B cell (primary cell): ENCODE measurements around the gene TMTC4. TPM values are rescaled to one million over a fixed set of nuclear protein-coding genes. Genes with fewer than 3 reads are reported as not detected.

Experiments
- ATAC-seq: fragments of 200-7000 bp; cut with Tn5 transposase; one replicate; pipeline ENCODE4 v1.10.0; 2021; ENCODE audit warnings: low read depth, mild to moderate bottlenecking, moderate number of reproducible peaks, moderate library complexity
- CTCF ChIA-PET: fragments of 350-600 bp; sonication (Branson Sonifier 250); formaldehyde crosslinking; loops from one replicate; lab custom pipeline; 2021; ENCODE audit warnings: antibody characterized with exemption, inconsistent platforms; lab: Charles Lee
- POLR2A ChIA-PET: fragments of 350-600 bp; sonication (Branson Sonifier 250); formaldehyde crosslinking; loops from one replicate; lab custom pipeline; 2021; ENCODE audit warnings: antibody characterized with exemption; lab: Charles Lee
- DNase-seq: peaks from one replicate; pipeline ENCODE4 v3.0.0; 2013
- H2AFZ ChIP-seq: 2 replicates; pipeline ENCODE4 v1.6.1; 2012; ENCODE audit warnings: mild to moderate bottlenecking, low read depth, low read length; ENCODE audit not compliant: insufficient read depth, poor library complexity, severe bottlenecking
- H3K27ac ChIP-seq, 2 donors: 1 replicate in 1 of 2; 2 replicates in 1 of 2; pipeline ENCODE4 v1.5.1; 2012 to 2013; ENCODE audit warnings: low read length in 2 of 2, mild to moderate bottlenecking in 2 of 2, moderate library complexity in 1 of 2
- H3K27me3 ChIP-seq, 4 experiments: fragments of 200-600 bp in 1 of 4; sonication (generic) in 1 of 4; replicated peaks in 1 of 4; 1 replicate in 2 of 4; 2 replicates in 2 of 4; pipeline versions ENCODE4 v1.6.1 to v1.7.0; 2013 to 2016; ENCODE audit warnings: low read length in 3 of 4, mild to moderate bottlenecking in 2 of 4, mixed read lengths in 1 of 4, moderate library complexity in 1 of 4; ENCODE audit not compliant: insufficient read depth in 4 of 4, control insufficient read depth in 3 of 4; ENCODE audit errors: control extremely low read depth in 1 of 4
- H3K36me3 ChIP-seq, 2 experiments: replicated peaks in 1 of 2; 1 replicate in 1 of 2; 2 replicates in 1 of 2; pipeline versions ENCODE4 v1.6.1 to v1.7.1; 2013; ENCODE audit warnings: low read length in 1 of 2; ENCODE audit not compliant: insufficient read depth in 2 of 2, control insufficient read depth in 1 of 2; ENCODE audit errors: control extremely low read depth in 1 of 2, extremely low read depth in 1 of 2
- H3K4me1 ChIP-seq, 2 donors: fragments of 200-600 bp in 1 of 2; sonication (generic) in 1 of 2; 1 replicate in 1 of 2; 2 replicates in 1 of 2; pipeline versions ENCODE4 v1.5.1 to v1.6.1; 2013 to 2017; ENCODE audit warnings: low read length in 2 of 2; ENCODE audit not compliant: control insufficient read depth in 2 of 2, insufficient read depth in 2 of 2
- H3K4me2 ChIP-seq: replicated peaks from 2 replicates; pipeline ENCODE3; 2012; ENCODE audit warnings: mild to moderate bottlenecking, low read depth, low read length; ENCODE audit not compliant: poor library complexity, severe bottlenecking
- H3K4me3 ChIP-seq, 5 experiments: fragments of 200-600 bp in 1 of 5; sonication (generic) in 1 of 5; 1 replicate in 3 of 5; 2 replicates in 2 of 5; pipeline versions ENCODE4 v1.5.1 to v1.7.0; 2011 to 2016; ENCODE audit warnings: low read length in 4 of 5, mild to moderate bottlenecking in 4 of 5, low read depth in 2 of 5, control low read depth in 1 of 5, moderate library complexity in 1 of 5; ENCODE audit not compliant: insufficient read depth in 1 of 5; ENCODE audit errors: control extremely low read depth in 1 of 5, extremely low read depth in 1 of 5
- H3K79me2 ChIP-seq: fragments of 200-600 bp; sonication (generic); one replicate; pipeline ENCODE4 v1.6.0; 2016; ENCODE audit warnings: low read length; ENCODE audit not compliant: control insufficient read depth, insufficient read depth
- H3K9ac ChIP-seq: fragments of 200-600 bp; sonication (generic); 2 replicates; pipeline ENCODE4 v1.6.1; 2017; ENCODE audit warnings: mild to moderate bottlenecking, low read length, moderate library complexity
- H3K9me3 ChIP-seq, 3 donors: one replicate each; pipeline versions ENCODE4 v1.6.1 to v1.7.1; 2013; ENCODE audit warnings: low read length in 2 of 3; ENCODE audit not compliant: control insufficient read depth in 2 of 3, insufficient read depth in 1 of 3; ENCODE audit errors: control extremely low read depth in 1 of 3
- H4K20me1 ChIP-seq: 2 replicates; pipeline ENCODE4 v1.6.0; 2012; ENCODE audit warnings: mild to moderate bottlenecking, low read length; ENCODE audit not compliant: insufficient read depth, control insufficient read depth, poor library complexity, severe bottlenecking
- H3K27ac Mint-ChIP-seq: one replicate; pipeline ENCODE4 v1.8.0; 2021; ENCODE audit warnings: mixed read lengths
- H3K27me3 Mint-ChIP-seq: one replicate; pipeline ENCODE4 v1.8.0; 2021; ENCODE audit warnings: mixed read lengths
- H3K4me1 Mint-ChIP-seq: one replicate; pipeline ENCODE4 v1.8.0; 2021; ENCODE audit warnings: mixed read lengths
- H3K4me3 Mint-ChIP-seq: one replicate; pipeline ENCODE4 v1.8.0; 2021; ENCODE audit warnings: mixed read lengths
- H3K9me3 Mint-ChIP-seq: one replicate; pipeline ENCODE4 v1.8.0; 2022; ENCODE audit warnings: mixed read lengths; ENCODE audit not compliant: insufficient read depth
- EZH2 ChIP-seq: IDR thresholded peaks from 2 replicates; pipeline ENCODE4 v1.6.1; 2012; ENCODE audit warnings: borderline replicate concordance, low read depth, mild to moderate bottlenecking, moderate library complexity, low read length; ENCODE audit not compliant: insufficient read depth, poor library complexity, severe bottlenecking
- WGBS: methylation state at CpG from one replicate; pipeline ENCODE4 v1.1.5; 2013; ENCODE audit warnings: missing lambda C conversion rate; ENCODE audit not compliant: insufficient coverage; 5-methylcytosine and 5-hydroxymethylcytosine counted together
- intact Hi-C: fragments of 100-400 bp; cut with micrococcal nuclease; formaldehyde crosslinking; loops from one replicate; pipeline ENCODE4 v1.10.0; 2022
- polyA plus RNA-seq: library from polyadenylated mRNA; depleted of rRNA; stranded (reverse); fragments of >200 nt; gene quantifications from 2 replicates; pipeline ENCODE4 v1.2.3, GENCODE V29; 2012
- total RNA-seq, 2 donors: library from RNA; stranded (reverse); fragments of 120-200 nt in 1 of 2; gene quantifications; 1 replicate in 1 of 2; 2 replicates in 1 of 2; pipeline versions ENCODE4 v1.2.3 to v1.2.4, GENCODE V29; 2013 to 2022
- TF ChIP-seq, protein P1 (sequence below): fragments of 200-600 bp; IDR thresholded peaks from one replicate; pipeline ENCODE4 v1.8.0; 2022; ENCODE audit warnings: antibody characterized with exemption, mild to moderate bottlenecking

TMTC4 gene
- total and polyA plus RNA-seq, 2 donors (not counting 1 experiment from before 2014, with no cell fraction given) = 7.9 to 17.8 TPM

GRCh38 chr13:100668408-100668807 is 6.2 kb downstream of the TMTC4 start:
- TF ChIP-seq, protein P1, sequence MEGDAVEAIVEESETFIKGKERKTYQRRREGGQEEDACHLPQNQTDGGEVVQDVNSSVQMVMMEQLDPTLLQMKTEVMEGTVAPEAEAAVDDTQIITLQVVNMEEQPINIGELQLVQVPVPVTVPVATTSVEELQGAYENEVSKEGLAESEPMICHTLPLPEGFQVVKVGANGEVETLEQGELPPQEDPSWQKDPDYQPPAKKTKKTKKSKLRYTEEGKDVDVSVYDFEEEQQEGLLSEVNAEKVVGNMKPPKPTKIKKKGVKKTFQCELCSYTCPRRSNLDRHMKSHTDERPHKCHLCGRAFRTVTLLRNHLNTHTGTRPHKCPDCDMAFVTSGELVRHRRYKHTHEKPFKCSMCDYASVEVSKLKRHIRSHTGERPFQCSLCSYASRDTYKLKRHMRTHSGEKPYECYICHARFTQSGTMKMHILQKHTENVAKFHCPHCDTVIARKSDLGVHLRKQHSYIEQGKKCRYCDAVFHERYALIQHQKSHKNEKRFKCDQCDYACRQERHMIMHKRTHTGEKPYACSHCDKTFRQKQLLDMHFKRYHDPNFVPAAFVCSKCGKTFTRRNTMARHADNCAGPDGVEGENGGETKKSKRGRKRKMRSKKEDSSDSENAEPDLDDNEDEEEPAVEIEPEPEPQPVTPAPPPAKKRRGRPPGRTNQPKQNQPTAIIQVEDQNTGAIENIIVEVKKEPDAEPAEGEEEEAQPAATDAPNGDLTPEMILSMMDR = no peak
- TF ChIP-seq EZH2 = no peak
- intact Hi-C loops = no loop called here
- Mint-ChIP-seq H3K9me3 (no peaks in the 10 kb centered on the region), H3K27me3 (no peaks in the 10 kb centered on the region), H3K27ac (no peak overlapping the region), H3K4me3 (no peak overlapping the region), H3K4me1 (peaks cover 6% of the 10 kb centered on the region)
- H3K27ac ChIP-seq = no peak overlapping the region
- H3K27me3 ChIP-seq = no peaks in the 10 kb centered on the region
- DNase-seq (no peak), ATAC-seq (no peak)
- CTCF ChIA-PET = interaction anchor here (0.6 kb wide), 1 partner anchor 1012 kb away, joined by 3 read pairs; no protein-coding TSS in a partner anchor
- peaks cover 3% of the 10 kb centered on the region for H4K20me1 ChIP-seq
- no peak overlapping the region for H3K9ac ChIP-seq
- H3K9me3 ChIP-seq = no peaks in the 10 kb centered on the region
- no peak overlapping the region for H3K4me2 ChIP-seq
- peaks cover 15% of the 10 kb centered on the region for H3K79me2 ChIP-seq
- POLR2A ChIA-PET = no interaction called here
- peaks cover 5 to 7% of the 10 kb centered on the region in 2 donors for H3K4me1 ChIP-seq
- peaks cover 3 to 30% of the 10 kb centered on the region in 2 experiments for H3K36me3 ChIP-seq
- H3K4me3 ChIP-seq = no peak overlapping the region
- WGBS = 100% methylated on average over 1 of the region's 7 CpGs
- H2AFZ ChIP-seq = no peak overlapping the region

DNA sequence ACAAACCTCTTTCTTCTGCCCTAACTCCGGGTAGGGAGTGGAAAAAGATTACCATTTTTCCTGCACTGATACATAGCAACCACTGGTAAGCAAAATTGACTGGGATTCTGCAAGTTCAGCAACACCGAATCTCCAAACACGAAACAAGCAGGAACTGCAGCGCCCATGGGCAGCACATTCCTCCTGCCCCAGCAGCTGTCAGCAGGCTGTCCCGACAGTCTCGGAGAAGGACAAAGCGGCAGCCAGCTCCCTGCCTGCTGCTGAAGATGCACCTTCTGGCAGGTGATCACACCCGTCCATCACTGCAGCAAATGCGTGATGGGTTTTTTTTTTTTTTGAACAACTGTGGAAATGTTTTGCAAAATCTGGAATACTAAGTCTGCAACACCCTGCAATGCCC is 6.7 kb downstream of the TMTC4 start:
- H3K4me1 ChIP-seq = peaks cover 0 to 2% of the 10 kb centered on the region in 2 donors
- H3K27me3 ChIP-seq = no peaks in the 10 kb centered on the region
- ATAC-seq (no peak), DNase-seq (no peak)
- Mint-ChIP-seq H3K27ac (no peak overlapping the region), H3K4me1 (peaks cover 3% of the 10 kb centered on the region), H3K4me3 (no peak overlapping the region), H3K9me3 (no peaks in the 10 kb centered on the region), H3K27me3 (no peaks in the 10 kb centered on the region)
- ChIA-PET CTCF (interaction anchor here (0.7 kb wide), 1 partner anchor 1645 kb away, joined by 3 read pairs; no protein-coding TSS in a partner anchor), POLR2A (no interaction called here)
- no peak for TF ChIP-seq EZH2
- peaks cover 10% of the 10 kb centered on the region for H3K79me2 ChIP-seq
- H4K20me1 ChIP-seq = no peaks in the 10 kb centered on the region
- no peaks in the 10 kb centered on the region for H3K9me3 ChIP-seq
- no peak overlapping the region for H3K4me3 ChIP-seq
- no peak overlapping the region for H3K27ac ChIP-seq
- intact Hi-C loops = no loop called here
- no peak overlapping the region for H3K9ac ChIP-seq
- WGBS = 98% methylated on average over 7 of the region's 9 CpGs
- H3K36me3 ChIP-seq = peaks cover 3 to 34% of the 10 kb centered on the region in 2 experiments
- H3K4me2 ChIP-seq = no peak overlapping the region
- no peak overlapping the region for H2AFZ ChIP-seq
